DOHH2 (cell line): ENCODE data around the gene CCNE1.
"Not testable (repeated sequence)": the region's sequence is repeated elsewhere in the genome, so short reads cannot be mapped to it uniquely, and the experiment has no call there.

Source experiments
- H3F3A ChIP-seq: fragments of 200-600 bp; sonication (generic), shearing (Covaris generic); 2 replicates; pipeline ENCODE4 v1.6.0; 2016; ENCODE audit warnings: antibody characterized with exemption, mild to moderate bottlenecking; ENCODE audit not compliant: control insufficient read depth, insufficient read depth
- H3K27ac ChIP-seq: fragments of 200-600 bp; sonication (generic); 2 replicates; pipeline ENCODE4 v1.5.1; 2014; ENCODE audit warnings: low read depth, mild to moderate bottlenecking, low read length, moderate library complexity
- H3K27me3 ChIP-seq: fragments of 200-600 bp; sonication (generic); 2 replicates; pipeline ENCODE4 v1.6.1; 2014; ENCODE audit warnings: mild to moderate bottlenecking, low read length, mixed read lengths; ENCODE audit not compliant: control insufficient read depth
- H3K36me3 ChIP-seq: fragments of 200-600 bp; sonication (generic); 2 replicates; pipeline ENCODE4 v1.6.1; 2014; ENCODE audit warnings: mild to moderate bottlenecking, low read length, moderate library complexity, mixed read lengths; ENCODE audit not compliant: control insufficient read depth
- H3K4me1 ChIP-seq: fragments of 200-600 bp; sonication (generic); 2 replicates; pipeline ENCODE4 v1.6.1; 2014; ENCODE audit warnings: mild to moderate bottlenecking, low read length, mixed read lengths; ENCODE audit not compliant: control insufficient read depth
- H3K4me2 ChIP-seq: fragments of 200-600 bp; sonication (generic); 2 replicates; pipeline ENCODE4 v1.6.0; 2014; ENCODE audit warnings: mild to moderate bottlenecking, low read length, moderate library complexity
- H3K4me3 ChIP-seq: fragments of 200-600 bp; sonication (generic); 2 replicates; pipeline ENCODE4 v1.5.1; 2014; ENCODE audit warnings: mild to moderate bottlenecking, low read length, mixed read lengths
- H3K79me2 ChIP-seq: fragments of 200-600 bp; sonication (generic); 2 replicates; pipeline ENCODE4 v1.6.1; 2014; ENCODE audit warnings: mild to moderate bottlenecking, low read length, mixed read lengths; ENCODE audit not compliant: control insufficient read depth
- H3K9me2 ChIP-seq: fragments of 200-600 bp; sonication (generic); replicated peaks from 2 replicates; pipeline ENCODE4 v1.6.1; 2014; ENCODE audit warnings: mild to moderate bottlenecking, low read length, mixed read lengths; ENCODE audit not compliant: control insufficient read depth
- H3K9me3 ChIP-seq: fragments of 200-600 bp; sonication (generic); 2 replicates; pipeline ENCODE4 v1.6.1; 2014; ENCODE audit warnings: antibody characterized with exemption, low read length, mixed read lengths; ENCODE audit not compliant: control insufficient read depth, insufficient read depth
- H4K20me1 ChIP-seq: fragments of 200-600 bp; sonication (generic); 2 replicates; pipeline ENCODE4 v1.6.0; 2014; ENCODE audit warnings: low read depth, mild to moderate bottlenecking, antibody characterized with exemption, low read length, moderate library complexity; ENCODE audit not compliant: control insufficient read depth, insufficient read depth
- CTCF ChIP-seq: fragments of 200-600 bp; sonication (generic); IDR thresholded peaks from one replicate; pipeline ENCODE4 v1.5.1; 2014; ENCODE audit warnings: antibody characterized with exemption, mild to moderate bottlenecking, low read depth, low read length; ENCODE audit not compliant: poor library complexity, severe bottlenecking
- EZH2phosphoT487 ChIP-seq: fragments of 200-600 bp; sonication (generic); IDR thresholded peaks from 2 replicates; pipeline ENCODE4 v1.6.1; 2017; ENCODE audit warnings: borderline replicate concordance, mild to moderate bottlenecking, antibody characterized with exemption, low read length, moderate library complexity, mixed read lengths

The CCNE1 gene

GRCh38 chr19:29823581-29824330 is 12.0 kb downstream of the CCNE1 start:
- Histone ChIP-seq H3K9me2 (no peaks in the 10 kb centered on the region), H3K79me2 (no peaks in the 10 kb centered on the region), H3K4me2 (no peak overlapping the region), H3K36me3 (peaks cover 52% of the 10 kb centered on the region), H3K27ac (no peak overlapping the region), H3K4me1 (no peaks in the 10 kb centered on the region), H3F3A (no peaks in the 10 kb centered on the region), H4K20me1 (no peaks in the 10 kb centered on the region), H3K27me3 (no peaks in the 10 kb centered on the region), H3K9me3 (no peaks in the 10 kb centered on the region), H3K4me3 (no peak overlapping the region)
- TF ChIP-seq CTCF (no peak), EZH2phosphoT487 (no peak)

- H4K20me1 ChIP-seq, H3K4me2 ChIP-seq, H3K27ac ChIP-seq, H3K9me3 ChIP-seq, H3K79me2 ChIP-seq, H3F3A ChIP-seq, H3K9me2 ChIP-seq, H3K27me3 ChIP-seq, H3K4me1 ChIP-seq, H3K4me3 ChIP-seq: not testable (repeated sequence)
- peaks cover 37% of the 10 kb centered on the region for H3K36me3 ChIP-seq
Measured at GRCh38 chr19:29825263-29825662, 13.5 kb downstream of the CCNE1 start.

GRCh38 chr19:29831041-29831548 is 19.3 kb downstream of the CCNE1 start:
- Histone ChIP-seq H3K27me3 (peaks cover 8% of the 10 kb centered on the region), H3K79me2 (no peaks in the 10 kb centered on the region), H3K4me1 (no peaks in the 10 kb centered on the region), H3K27ac (no peak overlapping the region), H3K4me2 (no peak overlapping the region), H4K20me1 (no peaks in the 10 kb centered on the region), H3K36me3 (no peaks in the 10 kb centered on the region), H3K9me2 (no peaks in the 10 kb centered on the region), H3K4me3 (no peak overlapping the region), H3K9me3 (no peaks in the 10 kb centered on the region), H3F3A (no peaks in the 10 kb centered on the region)
- no peak for TF ChIP-seq CTCF
- TF ChIP-seq EZH2phosphoT487 = no peak

GRCh38 chr19:29831686-29832085 is 19.9 kb downstream of the CCNE1 start:
- TF ChIP-seq EZH2phosphoT487 (no peak), CTCF (no peak)

More at GRCh38 chr19:29831686-29832085, 19.9 kb downstream of the CCNE1 start:
- Histone ChIP-seq H3K9me2 (no peaks in the 10 kb centered on the region), H3K79me2 (no peaks in the 10 kb centered on the region), H3K27me3 (peaks cover 8% of the 10 kb centered on the region), H3K9me3 (no peaks in the 10 kb centered on the region), H3K4me3 (no peak overlapping the region), H3K4me2 (no peak overlapping the region), H3K36me3 (no peaks in the 10 kb centered on the region), H3F3A (no peaks in the 10 kb centered on the region), H4K20me1 (no peaks in the 10 kb centered on the region), H3K27ac (no peak overlapping the region), H3K4me1 (no peaks in the 10 kb centered on the region)
